NCI-H510A treated with DMSO at 0.1 percent for 48 hours (cell line): ENCODE results near the gene YES1.

ENCODE experiments used
- DNase-seq: peaks from one replicate; lab custom pipeline; 2025; lab: John Stamatoyannopoulos, UW

YES1 gene

GRCh38 chr18:725646-726045 is 86.4 kb downstream of the YES1 start:
- no peak for DNase-seq

GRCh38 chr18:723541-724080 is 88.4 kb downstream of the YES1 start:
- DNase-seq: no peak

GRCh38 chr18:717003-717402 is 95.0 kb downstream of the YES1 start:
- no peak for DNase-seq

DNA sequence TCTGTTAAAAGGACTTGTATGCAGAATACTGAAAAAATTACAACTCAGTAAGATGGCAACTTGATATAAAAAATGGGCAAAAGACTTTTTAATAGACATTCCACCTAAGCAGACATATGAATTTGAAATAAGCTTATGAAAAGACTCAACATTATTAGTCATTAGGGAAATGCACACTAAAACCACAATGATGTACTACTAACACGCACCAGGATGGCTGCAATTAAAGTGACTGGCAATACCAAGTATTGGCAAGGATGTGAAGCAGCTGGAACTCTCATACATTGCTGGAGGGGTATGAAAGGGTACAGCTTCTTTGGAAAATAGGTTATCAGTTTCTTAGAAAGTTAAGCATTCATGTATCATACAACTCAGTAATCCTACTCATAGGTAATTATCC is 96.4 kb downstream of the YES1 start:
- no peak for DNase-seq

- no peak for DNase-seq
Observed at GRCh38 chr18:713135-713490, 98.9 kb downstream of the YES1 start.

GRCh38 chr18:712401-713134 is 99.5 kb downstream of the YES1 start, which contains the start of gene ENOSF1:
Gene ENOSF1, minus strand, starts transcription at chr18:712630. Its CDS starts 43 bp downstream, at chr18:712587.
- DNase-seq: peak; percentile 75

DNA sequence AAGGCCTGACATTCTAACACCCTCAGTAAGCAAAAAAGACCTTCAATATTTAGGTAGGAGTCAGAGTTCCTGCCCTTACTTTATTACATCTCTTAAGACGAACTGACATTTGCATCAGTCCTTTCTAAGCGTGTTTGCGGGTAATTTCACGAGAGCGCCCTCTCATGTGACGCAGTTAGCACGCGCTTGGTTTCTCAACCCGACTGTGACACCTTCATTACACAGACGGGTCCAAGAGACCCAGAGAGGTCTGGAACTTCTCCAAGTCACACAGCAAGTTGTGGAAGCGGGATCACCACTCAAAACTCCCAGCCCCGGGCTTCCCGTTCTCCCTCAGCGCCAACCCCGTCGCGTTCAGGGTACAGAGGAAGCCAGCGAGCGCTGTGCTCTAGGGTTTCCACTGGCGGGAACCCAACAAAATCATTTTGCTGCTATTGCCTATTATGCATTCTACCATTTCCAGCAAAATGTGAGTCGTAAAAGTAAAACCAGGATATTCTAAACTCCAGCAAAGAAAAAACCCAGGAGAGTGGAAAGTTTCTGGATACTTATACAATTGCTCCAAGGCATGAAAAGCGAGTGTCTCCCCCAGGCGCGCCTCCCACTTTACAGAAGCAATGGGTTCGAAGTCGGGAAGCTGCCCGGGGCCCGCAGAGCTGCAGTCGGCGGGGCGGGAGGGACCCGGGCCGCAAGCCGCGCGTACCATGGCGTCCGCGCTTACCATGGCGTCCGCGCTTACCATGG is 100.2 kb downstream of the YES1 start:
- peak; percentile 52 for DNase-seq

- no peak for DNase-seq
Observed at GRCh38 chr18:711310-711656, 100.8 kb downstream of the YES1 start.

GRCh38 chr18:710418-711300 is 101.4 kb downstream of the YES1 start:
- peak; percentile 6 for DNase-seq

GRCh38 chr18:709771-710170 is 102.3 kb downstream of the YES1 start:
- DNase-seq: no peak

DNA sequence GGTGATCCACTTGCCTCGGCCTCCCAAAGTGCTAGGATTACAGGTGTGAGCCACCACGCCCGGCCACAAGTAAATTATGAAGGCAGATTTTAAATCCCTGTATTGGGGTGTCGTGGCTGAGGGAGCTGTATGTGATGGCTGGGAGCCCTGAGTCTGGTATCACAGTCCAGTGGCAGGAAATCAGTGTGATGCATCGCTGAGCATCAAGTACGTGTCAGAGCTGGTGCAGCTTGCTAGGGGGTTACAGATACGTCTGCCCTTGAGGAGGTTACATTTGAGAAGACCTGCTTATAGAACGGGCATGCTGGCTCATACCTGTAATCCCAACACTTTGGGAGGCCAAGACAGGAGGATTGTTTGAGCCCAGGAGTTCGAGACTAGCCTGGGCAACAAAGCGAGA is 103.9 kb downstream of the YES1 start:
- no peak for DNase-seq

DNA sequence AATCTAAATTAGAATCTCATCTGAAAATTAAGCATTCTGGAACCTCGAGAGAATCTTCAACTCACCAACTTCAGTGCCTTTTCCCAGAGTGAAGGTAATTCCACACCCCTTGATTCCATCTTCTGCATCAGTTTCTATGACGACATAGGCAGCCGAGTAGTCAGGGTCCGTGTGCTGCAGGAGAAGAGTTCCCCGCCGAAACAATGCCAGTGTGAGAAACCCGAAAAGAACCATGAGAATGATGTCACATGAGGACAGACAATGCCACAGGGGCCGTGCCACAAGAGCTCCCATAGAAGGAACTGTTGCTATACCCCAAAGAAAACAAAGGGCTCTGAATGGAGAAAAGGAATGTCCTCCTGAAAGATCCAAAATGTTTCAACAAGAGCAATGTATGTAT is 105.6 kb downstream of the YES1 start:
- no peak for DNase-seq

- DNase-seq: no peak
Observed at GRCh38 chr18:703213-703967, 108.7 kb downstream of the YES1 start.

GRCh38 chr18:697800-698199 is 114.2 kb downstream of the YES1 start:
- DNase-seq: peak; percentile 21

DNA sequence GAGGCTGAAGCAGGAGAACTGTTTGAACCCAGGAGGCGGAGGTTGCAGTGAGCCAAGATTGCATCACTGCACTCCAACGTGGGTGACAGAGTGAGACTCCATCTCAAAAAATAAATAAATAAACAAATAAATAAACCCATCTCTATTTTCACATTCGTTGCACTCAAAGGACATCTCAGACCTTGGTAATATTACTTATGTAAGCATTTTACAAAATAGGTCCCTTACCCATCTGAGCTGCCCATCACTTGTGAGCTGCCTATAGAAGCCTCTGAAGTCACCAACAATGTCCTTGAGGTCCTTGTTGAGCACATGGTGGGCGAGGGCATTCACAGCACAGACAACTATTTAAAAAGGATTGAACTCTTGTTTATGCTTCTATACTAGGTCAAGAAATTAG is 115.0 kb downstream of the YES1 start:
- DNase-seq: no peak

DNA sequence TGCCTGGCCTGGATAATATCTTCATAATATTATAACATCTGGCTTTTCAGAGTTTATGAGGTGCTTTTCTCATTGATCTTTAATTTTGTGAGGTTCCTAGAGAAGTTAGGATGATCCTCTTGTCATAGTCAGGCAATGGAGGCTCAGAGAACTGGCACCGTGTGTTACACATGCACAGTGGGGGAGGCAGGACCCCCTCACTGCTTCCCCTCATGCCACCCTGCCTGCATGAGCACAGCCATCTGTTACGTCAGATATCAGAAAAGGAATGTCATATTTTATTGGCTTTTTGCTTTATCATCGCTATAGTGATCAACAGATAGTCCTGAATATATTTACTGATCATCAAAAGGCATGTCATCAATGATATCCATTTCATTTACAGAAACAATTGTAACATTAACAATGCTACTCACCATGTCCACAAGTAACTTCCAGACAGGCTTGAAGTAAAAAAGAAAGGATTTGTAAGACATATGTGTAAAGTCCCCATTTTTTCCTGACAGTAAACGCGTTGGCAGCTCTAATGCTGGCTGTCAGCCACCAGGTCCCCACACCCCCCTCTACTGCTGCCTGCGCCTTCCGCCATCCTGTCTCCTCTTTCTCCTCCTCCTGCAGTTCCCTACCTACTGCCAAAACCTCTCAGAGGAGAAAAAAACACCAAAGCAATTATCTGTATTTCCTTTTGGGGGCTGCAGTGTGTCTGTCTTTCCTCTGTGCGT is 118.4 kb downstream of the YES1 start:
- no peak for DNase-seq

GRCh38 chr18:692824-693223 is 119.2 kb downstream of the YES1 start:
- DNase-seq: no peak

DNA sequence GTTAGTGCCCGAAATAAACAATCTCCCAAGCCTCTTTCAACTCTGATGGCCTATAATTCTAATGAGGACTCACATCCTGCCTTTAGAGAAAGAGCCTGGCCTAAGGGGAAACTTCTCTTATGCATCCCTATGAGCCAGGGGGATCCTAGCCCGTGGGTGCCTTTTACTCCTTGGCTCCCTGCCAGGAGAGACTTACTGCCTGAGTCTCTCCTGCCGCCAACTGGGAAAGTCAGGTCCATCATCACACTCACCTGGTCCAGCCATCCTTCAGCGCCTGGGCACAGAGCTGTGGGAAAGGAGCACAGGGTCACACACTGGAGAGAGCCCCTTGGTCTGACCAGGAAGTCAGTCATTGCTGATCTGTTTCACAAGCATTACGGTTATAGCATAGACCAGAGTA is 123.7 kb downstream of the YES1 start:
- DNase-seq: no peak

- no peak for DNase-seq
Observed at GRCh38 chr18:686339-687111, 125.5 kb downstream of the YES1 start.

DNA sequence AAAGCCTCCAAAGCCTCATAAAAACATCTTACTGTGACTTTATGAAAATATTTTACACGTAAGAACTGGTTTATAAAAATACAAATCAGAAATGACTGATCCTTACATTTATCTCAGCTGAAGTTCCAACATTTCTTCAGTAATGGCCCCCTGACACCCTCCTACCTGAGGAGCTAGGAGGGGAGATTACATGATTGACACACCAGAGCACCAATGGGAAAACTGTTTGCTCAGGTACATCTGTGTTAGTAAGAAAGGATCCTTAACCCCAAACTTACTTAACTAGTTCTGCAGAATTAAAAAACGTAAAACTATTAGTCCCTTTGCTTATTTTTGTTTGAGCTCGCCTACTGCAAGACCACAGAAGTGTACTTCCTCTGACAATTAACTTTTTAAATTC is 126.6 kb downstream of the YES1 start:
- DNase-seq: no peak
